Duodenal mucosa (tissue), 2 donors: ENCODE measurements around the gene RBM6.

ENCODE experiments used
- H3K27ac ChIP-seq: one replicate; pipeline ENCODE4 v1.7.0; 2013; ENCODE audit warnings: low read depth, low read length
- H3K27me3 ChIP-seq, 2 donors: one replicate each; pipeline ENCODE4 v1.7.0; 2013; ENCODE audit warnings: low read length in 2 of 2, control low read depth in 1 of 2; ENCODE audit not compliant: insufficient read depth in 2 of 2, control insufficient read depth in 1 of 2
- H3K36me3 ChIP-seq, 2 donors: one replicate each; pipeline ENCODE4 v1.7.0; 2013; ENCODE audit warnings: low read length in 2 of 2, control low read depth in 1 of 2; ENCODE audit not compliant: insufficient read depth in 2 of 2, control insufficient read depth in 1 of 2
- H3K4me1 ChIP-seq, 2 donors: one replicate each; pipeline ENCODE4 v1.7.0; 2013; ENCODE audit warnings: low read length in 2 of 2, control low read depth in 1 of 2; ENCODE audit not compliant: insufficient read depth in 2 of 2, control insufficient read depth in 1 of 2
- H3K4me3 ChIP-seq, 2 donors: one replicate each; pipeline ENCODE4 v1.7.0; 2013; ENCODE audit warnings: low read length in 2 of 2, low read depth in 1 of 2
- H3K9ac ChIP-seq, 2 donors: one replicate each; pipeline ENCODE4 v1.7.0; 2013; ENCODE audit warnings: low read length in 2 of 2, low read depth in 1 of 2
- H3K9me3 ChIP-seq, 2 donors: one replicate each; pipeline ENCODE4 v1.7.0; 2013; ENCODE audit warnings: low read length in 2 of 2, control low read depth in 1 of 2; ENCODE audit not compliant: control insufficient read depth in 1 of 2

Gene RBM6

GRCh38 chr3:50123394-50124051 lies 183.6 kb downstream of the RBM6 start:
- Histone ChIP-seq H3K27ac (no peak overlapping the region), H3K4me1 (peaks cover 43 to 52% of the 10 kb centered on the region in 2 donors)

DNA sequence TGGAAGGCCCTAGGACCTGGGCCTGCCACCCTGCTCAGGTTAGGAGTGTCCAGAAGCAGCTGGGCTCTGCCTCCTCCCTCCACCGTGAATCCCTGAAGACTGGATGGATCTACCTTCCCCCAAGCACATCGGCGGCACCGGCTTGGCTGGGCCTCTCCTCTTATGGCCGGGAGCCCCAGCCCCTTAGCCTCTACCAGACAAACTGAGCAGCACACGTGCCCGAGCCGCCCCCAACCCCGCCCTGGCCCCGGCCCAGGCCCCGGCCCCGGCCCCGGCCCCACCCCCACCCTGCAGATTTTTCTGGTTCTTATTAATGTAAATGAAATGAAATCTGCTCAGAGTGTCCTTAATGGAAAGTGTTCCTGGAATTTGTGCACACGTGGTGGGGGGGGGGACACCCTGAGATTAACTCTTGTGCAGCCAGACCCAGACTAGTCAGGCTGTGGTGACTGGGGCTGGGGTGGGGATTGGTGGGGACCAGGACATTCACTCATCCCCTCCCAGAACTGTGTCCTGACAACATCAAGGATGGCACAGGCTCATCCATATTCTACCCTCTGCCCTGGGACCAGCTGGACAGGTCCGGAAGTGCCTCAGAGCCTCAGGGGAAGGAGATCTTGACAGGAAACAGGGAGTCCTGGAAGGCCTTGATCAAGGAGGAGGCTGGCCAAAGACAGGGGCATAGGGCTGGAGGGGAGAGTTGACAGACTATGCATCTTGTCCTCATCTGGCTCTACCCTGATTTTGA lies 184.3 kb downstream of the RBM6 start:
- Histone ChIP-seq H3K27ac (no peak overlapping the region), H3K4me1 (peaks cover 43 to 52% of the 10 kb centered on the region in 2 donors), H3K27me3 (no peaks in the 10 kb centered on the region), H3K4me3 (no peak overlapping the region), H3K9ac (no peak overlapping the region), H3K9me3 (no peaks in the 10 kb centered on the region), H3K36me3 (peaks cover 9 to 16% of the 10 kb centered on the region in 2 donors)

More at GRCh38 chr3:50123394-50124051, 183.6 kb downstream of the RBM6 start:
- no peak overlapping the region for H3K9ac ChIP-seq
- no peaks in the 10 kb centered on the region for H3K27me3 ChIP-seq
- H3K4me3 ChIP-seq = no peak overlapping the region
- no peaks in the 10 kb centered on the region for H3K9me3 ChIP-seq
- H3K36me3 ChIP-seq = peaks cover 12 to 21% of the 10 kb centered on the region in 2 donors

- no peaks in the 10 kb centered on the region for H3K9me3 ChIP-seq
- H3K4me3 ChIP-seq = no peak overlapping the region
- H3K27ac ChIP-seq = no peak overlapping the region
- peaks cover 43 to 52% of the 10 kb centered on the region in 2 donors for H3K4me1 ChIP-seq
- peaks cover 9 to 13% of the 10 kb centered on the region in 2 donors for H3K36me3 ChIP-seq
- no peak overlapping the region for H3K9ac ChIP-seq
- no peaks in the 10 kb centered on the region for H3K27me3 ChIP-seq
Measured at GRCh38 chr3:50124800-50125178, 184.8 kb downstream of the RBM6 start.

GRCh38 chr3:50125541-50126286 lies 185.8 kb downstream of the RBM6 start:
- Histone ChIP-seq H3K9me3 (no peaks in the 10 kb centered on the region), H3K4me3 (no peak overlapping the region), H3K36me3 (peaks cover 3 to 4% of the 10 kb centered on the region in 2 donors), H3K27me3 (no peaks in the 10 kb centered on the region), H3K27ac (no peak overlapping the region), H3K9ac (no peak overlapping the region), H3K4me1 (peaks cover 43 to 52% of the 10 kb centered on the region in 2 donors)

GRCh38 chr3:50126287-50127211 lies 186.6 kb downstream of the RBM6 start:
- H3K27me3 ChIP-seq = no peaks in the 10 kb centered on the region
- H3K9ac ChIP-seq = peak overlapping the region in 1 of 2 donors; percentile 4
- H3K27ac ChIP-seq = no peak overlapping the region
- H3K4me1 ChIP-seq = peaks cover 43 to 52% of the 10 kb centered on the region in 2 donors
- H3K4me3 ChIP-seq = no peak overlapping the region
- H3K36me3 ChIP-seq = no peaks in the 10 kb centered on the region
- no peaks in the 10 kb centered on the region for H3K9me3 ChIP-seq
